Activated CD4-positive, alpha-beta T cell treated with anti-CD3 and anti-CD28 coated beads, Interleukin-2, Interleukin-6, amounts not matched to agents 100 ng/mL and 50 ng/mL, durations not matched to agents 16 hours and 8 hours (primary cell): ENCODE measurements around the gene MOB3B.
A peak's percentile ranks its signal among the peaks of the same experiment; 100 is the strongest.

Source experiments
- DNase-seq: peaks from one replicate; pipeline ENCODE4 v3.0.0-alpha.2; 2020

Gene MOB3B

DNA sequence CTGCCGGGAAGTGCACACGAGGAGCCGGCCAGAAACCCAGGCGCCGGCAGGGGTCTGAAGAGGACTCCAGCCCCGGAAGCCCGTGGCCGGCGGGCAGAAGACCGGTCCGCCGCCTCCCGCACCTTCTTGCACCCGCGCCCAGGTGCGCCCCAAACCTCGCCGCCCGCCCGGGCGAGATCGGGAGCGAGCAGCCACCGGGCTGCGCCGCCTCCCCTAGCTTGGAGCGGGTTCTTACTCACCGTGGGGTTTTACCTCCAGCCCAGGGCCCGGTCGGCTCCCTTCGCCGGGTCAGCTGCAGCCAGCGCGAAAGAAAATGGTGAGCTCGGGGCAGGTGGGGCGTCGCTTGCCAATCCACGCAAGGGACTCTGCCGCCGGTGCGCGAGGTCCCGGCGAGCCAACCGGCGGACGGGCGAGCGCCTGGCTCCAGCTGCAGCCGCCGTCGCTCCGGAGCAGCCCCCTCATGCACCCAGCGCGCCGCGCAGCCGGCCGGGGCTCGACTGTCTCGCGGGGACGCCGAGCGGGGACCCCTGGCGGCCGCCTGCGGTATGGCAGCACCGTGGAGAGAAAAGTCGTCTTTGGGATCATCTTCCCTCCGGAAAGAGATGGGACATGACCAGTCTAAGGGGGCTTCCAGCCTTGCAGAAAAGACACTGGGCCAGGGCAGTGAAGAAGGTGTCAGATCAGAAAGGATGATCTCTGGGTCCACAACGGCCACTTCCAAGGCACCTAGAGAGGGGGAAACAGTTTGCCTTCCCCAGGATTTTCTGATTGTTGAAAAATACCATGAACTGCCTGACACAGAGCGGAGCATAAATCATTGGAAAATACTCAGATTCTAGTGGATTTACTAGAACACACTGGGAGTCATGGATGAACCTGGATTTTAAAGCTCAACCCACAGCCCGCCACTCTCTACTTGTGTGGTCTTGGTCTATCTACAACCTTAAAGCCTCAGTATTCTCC is at the start of gene MOB3B:
Gene MOB3B (minus strand): TSS at position 499 of the 963 bp plus-strand sequence. CDS start 74,264 bp downstream, outside the sequence.
- peak; percentile 84 for DNase-seq

DNA sequence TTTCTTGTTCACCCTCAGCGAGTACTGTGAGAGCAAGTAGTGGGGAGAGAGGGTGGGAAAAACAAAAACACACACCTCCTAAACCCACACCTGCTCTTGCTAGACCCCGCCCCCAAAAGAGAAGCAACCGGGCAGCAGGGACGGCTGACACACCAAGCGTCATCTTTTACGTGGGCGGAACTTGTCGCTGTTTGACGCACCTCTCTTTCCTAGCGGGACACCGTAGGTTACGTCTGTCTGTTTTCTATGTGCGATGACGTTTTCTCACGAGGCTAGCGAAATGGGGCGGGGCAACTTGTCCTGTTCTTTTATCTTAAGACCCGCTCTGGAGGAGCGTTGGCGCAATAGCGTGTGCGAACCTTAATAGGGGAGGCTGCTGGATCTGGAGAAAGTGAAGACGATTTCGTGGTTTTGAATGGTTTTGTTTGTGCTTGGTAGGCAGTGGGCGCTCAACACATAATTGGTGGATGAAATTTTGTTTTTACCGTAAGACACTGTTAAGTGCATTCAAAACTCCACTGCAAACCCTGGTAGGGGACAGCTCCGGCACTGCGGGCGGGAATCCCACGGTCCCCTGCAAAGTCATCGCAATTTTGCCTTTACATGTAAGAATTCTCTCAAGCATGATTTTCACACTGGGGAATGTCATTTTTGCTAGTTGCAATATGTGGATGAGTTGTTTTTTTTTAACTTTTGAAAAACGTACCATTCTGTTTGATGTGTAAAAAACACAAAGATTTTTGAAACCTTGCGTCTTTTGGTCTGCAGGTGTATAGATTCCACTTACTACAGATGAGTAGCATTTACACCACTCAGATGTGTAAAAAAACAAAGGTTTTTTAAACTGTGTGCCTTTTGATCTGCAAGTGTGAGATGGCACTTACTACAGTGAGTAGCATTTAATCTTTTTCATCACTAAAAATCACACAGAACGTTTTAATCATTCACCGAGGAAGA is 44.3 kb upstream of the MOB3B start:
- DNase-seq = peak; percentile 97

DNA sequence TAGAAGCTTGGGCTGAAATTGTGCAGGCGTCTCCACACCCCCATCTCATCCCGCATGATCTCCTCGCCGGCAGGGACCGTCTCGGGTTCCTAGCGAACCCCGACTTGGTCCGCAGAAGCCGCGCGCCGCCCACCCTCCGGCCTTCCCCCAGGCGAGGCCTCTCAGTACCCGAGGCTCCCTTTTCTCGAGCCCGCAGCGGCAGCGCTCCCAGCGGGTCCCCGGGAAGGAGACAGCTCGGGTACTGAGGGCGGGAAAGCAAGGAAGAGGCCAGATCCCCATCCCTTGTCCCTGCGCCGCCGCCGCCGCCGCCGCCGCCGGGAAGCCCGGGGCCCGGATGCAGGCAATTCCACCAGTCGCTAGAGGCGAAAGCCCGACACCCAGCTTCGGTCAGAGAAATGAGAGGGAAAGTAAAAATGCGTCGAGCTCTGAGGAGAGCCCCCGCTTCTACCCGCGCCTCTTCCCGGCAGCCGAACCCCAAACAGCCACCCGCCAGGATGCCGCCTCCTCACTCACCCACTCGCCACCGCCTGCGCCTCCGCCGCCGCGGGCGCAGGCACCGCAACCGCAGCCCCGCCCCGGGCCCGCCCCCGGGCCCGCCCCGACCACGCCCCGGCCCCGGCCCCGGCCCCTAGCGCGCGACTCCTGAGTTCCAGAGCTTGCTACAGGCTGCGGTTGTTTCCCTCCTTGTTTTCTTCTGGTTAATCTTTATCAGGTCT is 43.5 kb upstream of the MOB3B start, which contains the start of gene C9orf72:
Gene C9orf72 (minus strand): TSS at position 564 of the 716 bp plus-strand sequence. CDS start 6,361 bp downstream, outside the sequence.
- DNase-seq = peak; percentile 90

DNA sequence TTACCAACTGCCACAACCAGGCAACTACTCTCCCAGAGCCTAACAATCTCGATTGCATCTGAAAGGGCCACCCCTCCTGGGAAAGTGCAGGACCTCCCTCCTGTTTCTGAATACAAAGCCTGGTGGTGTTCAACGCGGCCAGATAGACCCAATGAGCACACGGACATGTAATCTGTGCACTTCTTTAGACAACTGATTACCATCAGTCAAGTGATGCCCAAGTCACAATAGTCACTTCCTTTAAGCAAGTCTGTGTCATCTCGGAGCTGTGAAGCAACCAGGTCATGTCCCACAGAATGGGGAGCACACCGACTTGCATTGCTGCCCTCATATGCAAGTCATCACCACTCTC is 42.9 kb upstream of the MOB3B start:
- peak; percentile 75 for DNase-seq

DNA sequence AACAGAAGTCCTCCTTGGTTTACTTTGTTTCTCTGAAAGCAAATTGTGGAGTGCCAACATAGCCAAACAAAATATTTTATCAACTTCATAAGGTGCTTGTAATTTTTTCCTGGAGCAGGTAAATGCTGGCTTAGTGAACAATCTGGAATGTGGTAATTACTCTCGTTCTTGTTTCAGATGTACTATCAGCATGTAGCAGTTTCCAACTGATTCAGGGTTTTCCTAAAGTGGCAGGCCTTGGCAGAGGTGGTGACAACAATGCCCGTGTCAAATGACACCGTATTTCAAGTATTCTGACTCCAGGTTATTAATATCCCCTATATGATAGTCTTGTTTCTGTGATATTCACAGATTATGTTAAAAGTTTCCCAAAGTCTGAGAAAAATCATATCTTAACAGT is 42.4 kb upstream of the MOB3B start:
- DNase-seq = no peak

DNA sequence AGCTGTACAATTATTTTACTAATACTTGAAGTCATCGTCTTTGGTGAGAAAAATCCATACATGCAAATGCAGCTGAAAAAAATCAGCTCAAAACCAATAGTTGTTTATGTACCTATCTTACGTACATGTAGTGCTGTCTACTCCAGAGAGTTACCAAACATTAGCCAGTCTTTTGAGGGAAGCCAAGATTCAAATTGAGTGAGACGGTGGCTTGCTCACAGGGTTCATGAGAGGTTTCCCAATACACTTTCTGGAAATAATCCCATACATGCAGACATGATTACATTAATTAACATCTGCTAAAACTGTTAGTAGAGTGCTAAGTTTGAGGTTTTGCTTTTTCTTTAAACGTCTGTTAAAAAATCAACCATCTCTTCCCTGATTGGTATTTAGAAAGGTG is 41.4 kb upstream of the MOB3B start:
- DNase-seq = no peak

DNA sequence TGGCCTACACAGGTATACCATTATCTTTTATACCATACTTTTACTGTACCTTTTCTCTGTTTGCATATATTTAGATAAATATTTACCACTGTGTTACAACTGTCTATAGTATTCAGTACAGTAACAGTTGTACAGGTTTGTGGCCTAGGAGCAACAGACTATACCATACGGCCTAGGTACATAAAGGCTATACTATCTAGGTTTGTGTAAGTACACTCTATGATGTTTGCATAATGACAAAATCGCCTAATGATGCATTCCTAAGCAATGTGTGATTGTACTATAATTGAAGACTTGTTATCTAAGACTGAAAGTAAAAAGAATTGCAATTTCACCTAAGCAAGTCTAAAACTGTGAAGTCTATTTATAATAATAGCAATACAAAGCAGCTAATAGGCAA is 39.8 kb upstream of the MOB3B start:
- DNase-seq = no peak

DNA sequence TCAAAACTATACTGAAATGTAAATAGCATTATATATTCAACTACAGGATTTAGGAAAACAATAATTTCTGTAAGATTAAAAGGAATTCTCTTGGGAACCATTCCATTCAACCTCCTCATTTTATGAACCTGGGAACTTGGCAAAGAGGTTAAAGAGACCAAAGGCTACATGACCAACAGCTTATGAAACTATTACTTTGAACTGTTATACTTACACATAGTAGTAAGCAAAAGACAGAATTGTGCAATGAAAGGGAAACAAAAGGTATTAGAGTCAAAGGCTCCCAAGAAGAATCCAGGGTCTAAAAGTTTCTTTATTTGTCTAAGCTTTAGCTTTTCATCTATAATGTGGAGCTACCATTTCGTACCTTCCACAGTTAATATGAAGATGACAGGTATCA is 36.5 kb upstream of the MOB3B start:
- DNase-seq = no peak

DNA sequence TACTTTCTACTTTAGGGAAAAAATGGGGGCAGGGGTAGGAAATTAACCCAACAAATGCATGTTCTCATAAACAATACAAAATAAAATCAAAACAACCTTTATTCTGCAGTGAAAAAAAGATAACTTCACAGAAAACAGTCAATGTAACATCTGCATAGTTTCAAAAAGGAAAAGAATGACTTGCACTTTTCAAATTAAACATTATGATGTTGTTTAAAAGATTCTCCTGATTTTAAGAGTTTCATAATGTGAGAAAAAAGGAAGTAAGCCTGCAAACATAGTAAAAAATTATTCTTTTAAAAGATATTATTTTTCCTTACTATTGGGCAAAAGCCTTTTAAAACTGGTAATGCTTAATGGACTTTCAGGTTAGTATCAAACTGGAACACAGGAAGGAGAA is 36.1 kb upstream of the MOB3B start:
- no peak for DNase-seq

DNA sequence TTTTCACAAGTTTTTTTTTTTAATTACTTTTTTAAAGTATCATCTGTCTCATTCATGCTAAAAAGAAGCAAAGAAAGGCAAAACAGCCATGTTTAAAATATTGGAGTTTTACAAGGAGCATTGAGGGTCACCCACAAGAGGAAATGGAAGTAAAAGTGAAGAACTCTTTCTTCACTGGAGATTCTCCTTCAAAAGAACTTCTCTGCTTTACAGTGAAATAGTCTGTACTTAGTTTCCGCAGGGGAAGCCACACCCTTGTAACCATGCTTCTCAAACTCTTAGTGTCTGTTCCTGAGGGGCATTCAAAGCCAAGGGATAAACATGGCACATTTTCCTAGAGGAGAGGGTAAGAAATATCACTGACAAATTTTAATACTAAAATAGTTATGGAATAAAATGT is 35.1 kb upstream of the MOB3B start:
- DNase-seq = no peak

DNA sequence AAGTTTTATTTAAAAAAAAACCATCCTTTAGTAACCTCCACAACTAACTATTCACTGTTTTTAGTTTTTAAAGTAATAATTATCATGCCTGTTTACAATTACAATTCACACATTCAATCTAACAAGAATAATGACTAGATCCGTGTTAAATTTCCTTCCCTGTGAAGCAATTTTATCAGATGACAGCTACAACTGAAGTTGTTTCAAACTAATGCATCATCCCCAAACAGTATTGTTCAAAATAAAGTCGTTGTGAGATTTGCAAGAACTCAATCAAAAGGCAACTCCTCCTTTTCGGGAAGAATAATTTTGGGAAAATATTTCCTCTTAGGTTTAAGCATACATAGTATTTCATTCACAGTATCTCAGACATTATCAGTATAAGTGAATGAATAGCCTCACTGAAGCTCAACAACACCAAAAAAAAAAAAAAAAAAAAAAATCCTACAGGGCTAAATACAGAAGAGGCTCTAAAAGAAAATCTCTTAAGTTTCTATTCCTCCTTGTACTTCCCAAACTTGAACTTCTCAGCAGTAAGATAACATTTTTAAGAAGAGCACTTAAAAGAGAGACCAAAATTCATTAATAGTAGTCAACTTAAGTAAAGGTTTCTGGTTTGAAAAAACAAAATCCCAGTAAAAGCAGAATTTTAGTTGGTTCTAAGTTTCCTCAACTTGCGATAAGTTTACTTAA is 34.3 kb upstream of the MOB3B start:
- no peak for DNase-seq

DNA sequence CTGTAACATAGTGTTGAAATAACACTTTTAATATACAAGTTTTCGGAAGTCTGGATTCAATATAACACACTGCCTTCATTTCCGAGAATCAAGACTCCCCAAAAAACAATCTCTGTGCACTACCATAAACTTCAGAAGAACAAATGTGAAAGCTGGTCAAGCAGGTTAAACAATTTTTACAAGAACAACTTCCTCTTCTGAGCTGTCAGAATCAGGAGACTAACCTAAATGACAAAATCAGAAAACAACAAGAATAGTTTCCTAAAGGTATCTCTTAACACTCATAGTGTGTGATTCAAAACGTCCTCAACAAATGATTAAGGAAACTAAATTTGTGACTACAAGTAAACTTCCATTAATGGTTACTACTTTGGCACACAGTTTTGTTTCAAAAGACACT is 32.1 kb upstream of the MOB3B start:
- DNase-seq = peak; percentile 29

DNA sequence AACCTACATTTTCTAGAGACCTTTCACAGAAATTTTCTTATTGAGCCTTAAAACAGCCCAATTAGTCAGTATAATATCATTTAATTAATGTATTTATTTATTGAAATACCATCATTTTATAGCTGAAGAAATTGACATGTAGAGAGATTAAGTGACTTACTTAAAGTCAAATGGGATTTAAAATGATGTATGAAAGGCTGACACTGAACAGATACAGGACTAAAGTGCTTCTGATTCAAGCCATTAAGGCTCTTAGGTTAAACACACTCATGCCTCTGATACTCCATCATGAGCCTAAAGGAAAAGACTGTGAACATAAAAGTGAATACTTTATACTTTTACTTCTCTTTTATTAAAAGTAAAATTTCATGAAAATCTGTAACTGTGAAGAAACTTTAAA is 30.8 kb upstream of the MOB3B start:
- DNase-seq = no peak

DNA sequence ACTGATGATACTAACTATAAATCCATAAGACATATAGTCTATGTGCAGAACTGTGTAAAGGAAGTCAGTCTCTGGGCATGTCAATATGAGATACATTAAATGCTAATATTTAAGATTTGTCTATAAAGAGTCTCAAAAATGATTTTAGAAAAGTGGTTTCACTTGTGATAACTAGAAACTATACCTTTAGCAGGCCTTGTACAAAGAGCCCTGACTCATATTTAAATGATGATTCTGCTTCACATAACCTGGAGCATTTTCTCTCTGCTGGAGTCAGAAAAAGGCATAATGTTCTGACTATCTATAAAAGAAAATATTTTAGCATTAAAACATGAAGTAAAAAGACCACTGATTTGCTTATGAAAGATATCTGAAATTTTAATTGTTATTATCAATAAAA is 28.7 kb upstream of the MOB3B start:
- no peak for DNase-seq

DNA sequence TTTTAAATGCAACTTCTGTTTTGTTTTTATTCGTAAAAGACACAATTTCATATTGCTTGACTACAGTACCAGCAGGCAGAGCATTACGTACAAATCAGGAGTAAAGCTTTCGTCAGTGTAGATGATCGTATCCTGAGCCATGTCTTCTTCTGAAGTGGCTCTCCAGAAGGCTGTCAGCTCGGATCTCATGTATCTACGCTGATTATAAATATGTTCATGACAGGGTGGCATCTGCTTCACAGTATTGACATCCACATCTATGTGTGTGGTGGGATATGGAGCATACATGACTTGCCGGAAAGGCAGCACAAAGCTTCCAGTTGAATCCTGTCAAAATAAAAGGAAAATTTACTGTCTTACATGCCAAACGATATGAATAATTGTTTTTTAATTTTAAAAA is 26.9 kb upstream of the MOB3B start:
- DNase-seq = no peak

DNA sequence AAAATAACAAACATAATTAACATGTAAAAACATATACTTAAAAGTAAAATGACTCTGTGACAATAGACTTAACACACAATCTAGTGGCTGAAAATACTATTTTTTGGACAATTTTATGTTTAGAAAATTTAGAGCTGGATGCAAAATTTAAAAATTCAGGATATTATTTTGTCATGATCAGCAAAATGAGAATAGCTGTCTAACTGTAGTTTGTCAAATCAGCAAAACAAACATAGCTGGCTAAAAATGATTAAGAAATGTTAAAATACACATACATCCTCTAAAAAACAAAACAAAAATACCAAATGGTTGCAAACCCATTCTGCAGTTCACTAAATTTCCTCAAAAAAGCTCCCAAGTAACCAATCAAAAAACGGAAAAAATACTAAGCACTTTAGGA is 25.1 kb upstream of the MOB3B start:
- no peak for DNase-seq

DNA sequence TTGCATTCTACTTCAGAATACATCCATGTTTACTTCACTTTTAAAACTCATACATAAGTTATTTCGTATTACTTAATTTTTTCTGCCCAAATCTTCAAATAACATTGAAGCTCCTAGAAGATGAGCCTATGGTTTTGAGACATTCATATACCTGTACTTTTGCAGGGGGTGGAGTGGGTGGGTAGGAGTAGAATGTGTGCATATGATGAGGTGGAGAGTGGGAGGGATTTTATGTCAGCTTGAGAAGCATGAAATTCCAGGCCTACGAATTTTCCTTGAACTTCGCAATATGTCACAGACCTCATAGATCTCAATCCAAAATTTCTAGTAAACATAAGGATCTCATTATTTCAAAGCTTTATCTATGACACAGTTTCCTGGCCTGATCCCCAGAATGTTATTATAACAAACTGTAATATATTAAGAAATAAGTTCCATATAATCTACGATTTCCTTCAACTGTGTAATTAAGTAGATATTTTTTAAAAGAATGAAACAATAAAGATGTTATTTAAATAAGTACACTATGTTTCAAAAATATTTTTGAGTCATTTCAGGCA is 19.7 kb upstream of the MOB3B start:
- DNase-seq = no peak

DNA sequence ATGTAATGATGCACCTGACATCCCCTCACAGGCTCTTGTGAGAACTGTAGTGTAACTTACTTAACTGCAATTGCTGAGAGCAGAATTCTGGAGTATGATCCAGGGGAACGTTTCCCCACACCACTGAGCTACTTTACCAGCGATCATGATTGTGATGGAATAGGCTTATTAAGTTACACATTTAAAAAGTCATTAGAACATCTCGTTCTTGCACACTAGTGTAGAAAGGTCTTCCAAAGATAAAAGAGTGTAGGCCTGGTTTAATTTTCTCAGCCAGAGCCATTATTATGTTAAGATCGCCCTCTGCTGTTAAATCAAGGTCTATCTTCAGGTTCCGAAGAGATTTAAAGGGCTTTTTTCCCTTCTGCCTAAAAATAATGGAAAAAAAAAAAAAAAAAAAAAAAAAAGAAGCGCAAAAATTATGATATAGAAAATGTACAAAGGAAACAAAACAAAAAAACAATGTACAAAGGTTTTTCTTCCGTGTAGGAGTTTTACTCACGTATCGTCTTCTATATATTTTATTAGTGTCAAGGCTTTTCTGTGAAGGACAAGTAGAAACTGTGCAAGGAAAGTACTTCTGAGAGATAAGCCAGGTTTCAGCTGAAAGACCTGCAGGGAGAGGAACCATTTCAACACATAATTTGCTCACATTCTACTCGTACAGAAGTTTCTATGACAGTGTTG is 18.6 kb upstream of the MOB3B start:
- peak; percentile 34 for DNase-seq

DNA sequence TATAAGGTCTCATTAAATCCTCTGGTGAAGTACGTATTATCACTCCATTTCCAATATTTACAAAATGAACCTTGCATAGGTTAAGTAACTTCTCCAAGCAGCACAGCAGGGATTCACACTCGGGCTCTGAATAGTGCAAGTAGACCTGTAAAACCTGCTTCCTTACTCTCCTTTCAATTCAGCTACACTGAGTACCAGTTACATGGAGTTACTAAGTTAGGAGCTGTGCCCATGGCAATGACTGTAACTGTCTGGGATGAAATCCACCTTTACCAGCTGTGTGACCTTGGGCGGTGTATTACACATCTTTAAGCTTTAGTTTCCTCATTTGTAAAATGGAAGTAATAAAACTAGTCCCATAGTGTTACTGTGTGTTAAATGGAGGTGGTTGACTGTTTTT is 15.9 kb upstream of the MOB3B start:
- no peak for DNase-seq

DNA sequence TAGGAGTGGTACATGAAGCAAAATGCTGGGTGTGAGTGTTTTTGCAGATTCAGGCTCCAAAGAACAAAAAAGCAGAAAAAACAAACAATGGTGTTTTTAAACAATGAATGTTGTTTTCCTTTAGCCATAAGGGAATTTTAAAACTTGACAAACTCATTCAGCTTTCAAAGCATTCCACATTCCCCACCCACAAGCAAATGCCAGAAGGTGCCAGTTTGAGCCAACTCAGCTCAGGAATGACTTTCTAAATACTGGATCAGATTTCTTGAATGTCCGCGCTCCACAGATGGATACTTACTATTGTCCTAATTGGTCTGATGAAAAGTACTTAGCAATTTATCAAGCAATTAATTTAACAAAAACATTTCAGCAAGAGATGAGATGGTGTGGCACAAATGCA is 12.9 kb upstream of the MOB3B start:
- DNase-seq = no peak

DNA sequence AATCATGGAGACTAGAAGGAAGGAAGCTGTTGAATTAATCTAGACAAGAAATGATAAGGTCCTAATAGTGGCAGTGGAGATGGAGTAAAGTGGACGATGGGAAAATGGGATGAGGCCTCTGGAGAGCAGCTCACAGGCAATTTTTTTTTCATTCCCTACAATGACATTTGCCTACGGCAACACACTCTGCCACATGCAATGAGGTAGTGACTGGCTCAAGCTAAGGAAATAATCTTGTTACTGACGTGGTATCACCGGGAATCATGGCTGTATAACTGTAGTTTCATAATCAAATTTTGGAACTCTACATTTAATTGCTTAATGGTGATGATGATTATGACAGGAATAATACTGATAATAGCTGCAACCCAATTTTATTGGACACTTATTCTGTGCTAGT is 12.1 kb upstream of the MOB3B start:
- DNase-seq = no peak
